PC-9 (cell line): ENCODE measurements around the gene DYNLRB1.

Experiments
- EZH2 ChIP-seq: fragments of 200-600 bp; sonication (generic); IDR thresholded peaks from 2 replicates; pipeline ENCODE4 v1.8.0; 2017; ENCODE audit warnings: antibody characterized with exemption, low read depth
- TF ChIP-seq, protein P1 (sequence below): fragments of 200-600 bp; sonication (generic); conservative IDR thresholded peaks from 2 replicates; pipeline ENCODE4 v1.6.1; 2017; ENCODE audit warnings: mixed run types, antibody characterized with exemption, mild to moderate bottlenecking, moderate library complexity

- no peak for TF ChIP-seq EZH2
- TF ChIP-seq, protein P1, sequence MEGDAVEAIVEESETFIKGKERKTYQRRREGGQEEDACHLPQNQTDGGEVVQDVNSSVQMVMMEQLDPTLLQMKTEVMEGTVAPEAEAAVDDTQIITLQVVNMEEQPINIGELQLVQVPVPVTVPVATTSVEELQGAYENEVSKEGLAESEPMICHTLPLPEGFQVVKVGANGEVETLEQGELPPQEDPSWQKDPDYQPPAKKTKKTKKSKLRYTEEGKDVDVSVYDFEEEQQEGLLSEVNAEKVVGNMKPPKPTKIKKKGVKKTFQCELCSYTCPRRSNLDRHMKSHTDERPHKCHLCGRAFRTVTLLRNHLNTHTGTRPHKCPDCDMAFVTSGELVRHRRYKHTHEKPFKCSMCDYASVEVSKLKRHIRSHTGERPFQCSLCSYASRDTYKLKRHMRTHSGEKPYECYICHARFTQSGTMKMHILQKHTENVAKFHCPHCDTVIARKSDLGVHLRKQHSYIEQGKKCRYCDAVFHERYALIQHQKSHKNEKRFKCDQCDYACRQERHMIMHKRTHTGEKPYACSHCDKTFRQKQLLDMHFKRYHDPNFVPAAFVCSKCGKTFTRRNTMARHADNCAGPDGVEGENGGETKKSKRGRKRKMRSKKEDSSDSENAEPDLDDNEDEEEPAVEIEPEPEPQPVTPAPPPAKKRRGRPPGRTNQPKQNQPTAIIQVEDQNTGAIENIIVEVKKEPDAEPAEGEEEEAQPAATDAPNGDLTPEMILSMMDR: no peak
These were observed 41.7 kb downstream of the DYNLRB1 start for GRCh38 chr20:34557936-34558319.
